Activated T-helper 17 cell treated with anti-CD3 and anti-CD28 coated beads, Interleukin-2, amount 50 U/mL, for 72 hours (primary cell): ENCODE data around the gene TSPAN5. TPM values are rescaled to one million over a fixed set of nuclear protein-coding genes. Genes with fewer than 3 reads are reported as not detected.
A peak's percentile ranks its signal among the peaks of the same experiment; 100 is the strongest.
"Not testable (repeated sequence)": the region's sequence is repeated elsewhere in the genome, so short reads cannot be mapped to it uniquely, and the experiment has no call there.

Source experiments
- ATAC-seq: fragments of 150-1000 bp; cut with Tn5 transposase; replicated peaks from 2 replicates; pipeline ENCODE4 v1.10.0; 2021; ENCODE audit warnings: mild to moderate bottlenecking, moderate library complexity
- H3K27ac Mint-ChIP-seq: one replicate; pipeline ENCODE4 v1.8.0; 2022; ENCODE audit warnings: mixed read lengths
- H3K27me3 Mint-ChIP-seq: one replicate; pipeline ENCODE4 v1.8.0; 2022; ENCODE audit warnings: mixed read lengths
- H3K36me3 Mint-ChIP-seq: one replicate; pipeline ENCODE4 v1.8.0; 2022; ENCODE audit warnings: low read depth, mild to moderate bottlenecking, mixed read lengths
- H3K4me1 Mint-ChIP-seq: one replicate; pipeline ENCODE4 v1.8.0; 2022; ENCODE audit warnings: mixed read lengths
- H3K4me3 Mint-ChIP-seq: one replicate; pipeline ENCODE4 v1.8.0; 2022; ENCODE audit warnings: mild to moderate bottlenecking, mixed read lengths
- H3K9me3 Mint-ChIP-seq: one replicate; pipeline ENCODE4 v1.8.0; 2022; ENCODE audit warnings: mixed read lengths
- total RNA-seq, 2 donors: library from RNA; stranded (reverse); gene quantifications; one replicate each; pipeline ENCODE4 v1.2.3, GENCODE V29; 2022

The TSPAN5 gene
- total RNA-seq: 10 to 100 TPM; 17.8 to 19.0 TPM

- ATAC-seq: peak; percentile 57
- H3K4me1 Mint-ChIP-seq: peaks cover 66% of the 10 kb centered on the region
- H3K9me3 Mint-ChIP-seq: no peaks in the 10 kb centered on the region
- peak within 1 kb of the TSS; percentile 87 for H3K27ac Mint-ChIP-seq
- H3K4me3 Mint-ChIP-seq: peak within 1 kb of the TSS; percentile 94
- peaks cover 16% of the 10 kb centered on the region for H3K36me3 Mint-ChIP-seq
- no peaks in the 10 kb centered on the region for H3K27me3 Mint-ChIP-seq
Measured at GRCh38 chr4:98658287-98659105, at the start of gene TSPAN5. Gene TSPAN5, minus strand, starts transcription at chr4:98658611.

GRCh38 chr4:98706935-98707334 is 48.5 kb upstream of the TSPAN5 start:
- H3K4me3 Mint-ChIP-seq: peak overlapping the region; percentile 80
- ATAC-seq: peak; percentile 54
- H3K4me1 Mint-ChIP-seq: peaks cover 23% of the 10 kb centered on the region
- peak overlapping the region; percentile 83 for H3K27ac Mint-ChIP-seq
- peaks cover 12% of the 10 kb centered on the region for H3K9me3 Mint-ChIP-seq
- no peaks in the 10 kb centered on the region for H3K27me3 Mint-ChIP-seq
- H3K36me3 Mint-ChIP-seq: no peaks in the 10 kb centered on the region

GRCh38 chr4:98706200-98706813 is 47.9 kb upstream of the TSPAN5 start:
- peak overlapping the region; percentile 83 for H3K27ac Mint-ChIP-seq
- no peaks in the 10 kb centered on the region for H3K36me3 Mint-ChIP-seq
- ATAC-seq: peak; percentile 88
- H3K4me3 Mint-ChIP-seq: peak overlapping the region; percentile 80
- H3K27me3 Mint-ChIP-seq: no peaks in the 10 kb centered on the region
- peaks cover 12% of the 10 kb centered on the region for H3K9me3 Mint-ChIP-seq
- peaks cover 23% of the 10 kb centered on the region for H3K4me1 Mint-ChIP-seq

GRCh38 chr4:98705586-98705985 is 47.2 kb upstream of the TSPAN5 start:
- ATAC-seq, H3K36me3 Mint-ChIP-seq, H3K27me3 Mint-ChIP-seq: not testable (repeated sequence)
- Mint-ChIP-seq H3K9me3 (peaks cover 12% of the 10 kb centered on the region), H3K27ac (peak overlapping the region; percentile 83), H3K4me1 (peaks cover 23% of the 10 kb centered on the region), H3K4me3 (peak overlapping the region; percentile 80)

GRCh38 chr4:98700656-98701055 is 42.2 kb upstream of the TSPAN5 start:
- ATAC-seq: no peak
- H3K36me3 Mint-ChIP-seq: no peaks in the 10 kb centered on the region
- H3K27me3 Mint-ChIP-seq: no peaks in the 10 kb centered on the region
- H3K4me1 Mint-ChIP-seq: peaks cover 9% of the 10 kb centered on the region
- peaks cover 10% of the 10 kb centered on the region for H3K9me3 Mint-ChIP-seq
- no peak overlapping the region for H3K27ac Mint-ChIP-seq
- H3K4me3 Mint-ChIP-seq: no peak overlapping the region

DNA sequence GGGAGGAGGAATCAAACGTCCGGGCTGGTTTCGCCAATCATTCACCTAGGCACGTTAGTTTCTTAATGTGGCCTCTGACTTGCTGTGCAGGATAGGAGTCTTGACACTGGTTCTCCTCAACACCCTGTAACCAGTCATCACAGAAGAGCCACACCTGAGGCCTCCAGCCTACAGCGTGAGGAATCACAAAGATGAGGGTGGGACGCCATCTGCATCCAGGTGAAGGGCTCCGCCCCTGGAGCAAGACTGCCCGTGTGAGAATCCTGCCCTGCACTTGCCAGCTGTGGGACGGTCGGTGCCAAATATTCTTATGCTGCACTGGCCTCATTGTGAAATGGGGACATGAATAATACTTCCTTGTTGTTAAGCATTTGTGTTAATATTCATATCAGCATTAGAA is 35.7 kb upstream of the TSPAN5 start:
- H3K27me3 Mint-ChIP-seq: no peaks in the 10 kb centered on the region
- H3K36me3 Mint-ChIP-seq: no peaks in the 10 kb centered on the region

GRCh38 chr4:98692411-98692810 is 34.0 kb upstream of the TSPAN5 start:
- Mint-ChIP-seq H3K36me3 (no peaks in the 10 kb centered on the region), H3K4me3 (no peak overlapping the region), H3K9me3 (no peaks in the 10 kb centered on the region), H3K27me3 (no peaks in the 10 kb centered on the region), H3K27ac (no peak overlapping the region), H3K4me1 (peaks cover 18% of the 10 kb centered on the region)
- no peak for ATAC-seq

More for the DNA sequence above, 35.7 kb upstream of the TSPAN5 start:
- Mint-ChIP-seq H3K4me1 (peaks cover 9% of the 10 kb centered on the region), H3K4me3 (no peak overlapping the region), H3K9me3 (no peaks in the 10 kb centered on the region), H3K27ac (no peak overlapping the region)
- no peak for ATAC-seq

DNA sequence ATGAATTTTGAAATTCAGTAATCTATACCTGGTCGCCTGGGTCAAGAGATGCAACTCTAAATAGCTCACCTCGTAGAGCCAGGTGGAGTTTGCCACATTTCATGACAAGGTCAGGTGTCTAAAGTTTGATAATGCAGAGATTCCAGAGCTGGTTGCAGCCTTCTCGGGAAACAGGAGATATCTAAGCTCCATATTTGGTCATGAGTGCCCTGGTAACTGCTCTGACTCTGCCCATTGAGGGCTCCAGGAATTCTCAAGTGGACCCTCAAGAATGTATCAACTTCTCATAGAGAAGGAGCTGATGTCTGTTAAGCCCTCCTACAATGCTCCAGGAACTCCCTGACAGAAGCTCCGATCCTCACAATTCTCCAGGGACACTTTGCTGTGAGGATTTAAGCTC is 33.2 kb upstream of the TSPAN5 start:
- H3K36me3 Mint-ChIP-seq: no peaks in the 10 kb centered on the region
- H3K9me3 Mint-ChIP-seq: no peaks in the 10 kb centered on the region
- H3K4me3 Mint-ChIP-seq: no peak overlapping the region
- no peak overlapping the region for H3K27ac Mint-ChIP-seq
- peaks cover 18% of the 10 kb centered on the region for H3K4me1 Mint-ChIP-seq
- no peaks in the 10 kb centered on the region for H3K27me3 Mint-ChIP-seq
- ATAC-seq: no peak

GRCh38 chr4:98689507-98690174 is 31.2 kb upstream of the TSPAN5 start:
- Mint-ChIP-seq H3K9me3 (no peaks in the 10 kb centered on the region), H3K4me3 (peak overlapping the region; percentile 61), H3K4me1 (peaks cover 18% of the 10 kb centered on the region), H3K27me3 (no peaks in the 10 kb centered on the region), H3K36me3 (no peaks in the 10 kb centered on the region), H3K27ac (peak overlapping the region; percentile 67)
- peak; percentile 44 for ATAC-seq

GRCh38 chr4:98688411-98689290 is 30.2 kb upstream of the TSPAN5 start:
- Mint-ChIP-seq H3K27me3 (no peaks in the 10 kb centered on the region), H3K36me3 (no peaks in the 10 kb centered on the region), H3K27ac (peak overlapping the region; percentile 67), H3K4me3 (peak overlapping the region; percentile 61), H3K4me1 (peaks cover 18% of the 10 kb centered on the region), H3K9me3 (no peaks in the 10 kb centered on the region)
- ATAC-seq: peak; percentile 95

- Mint-ChIP-seq H3K4me1 (peaks cover 18% of the 10 kb centered on the region), H3K4me3 (peak overlapping the region; percentile 61)
- no peak for ATAC-seq
Measured at GRCh38 chr4:98687876-98688275, 29.5 kb upstream of the TSPAN5 start.

GRCh38 chr4:98686847-98687246 is 28.4 kb upstream of the TSPAN5 start:
- Mint-ChIP-seq H3K36me3 (no peaks in the 10 kb centered on the region), H3K9me3 (no peaks in the 10 kb centered on the region), H3K4me3 (no peak overlapping the region), H3K4me1 (peaks cover 18% of the 10 kb centered on the region), H3K27ac (no peak overlapping the region), H3K27me3 (no peaks in the 10 kb centered on the region)
- no peak for ATAC-seq

More at GRCh38 chr4:98687876-98688275, 29.5 kb upstream of the TSPAN5 start:
- no peaks in the 10 kb centered on the region for H3K9me3 Mint-ChIP-seq
- no peaks in the 10 kb centered on the region for H3K36me3 Mint-ChIP-seq
- H3K27ac Mint-ChIP-seq: peak overlapping the region; percentile 67
- H3K27me3 Mint-ChIP-seq: no peaks in the 10 kb centered on the region

GRCh38 chr4:98686043-98686707 is 27.8 kb upstream of the TSPAN5 start:
- Mint-ChIP-seq H3K27ac (no peak overlapping the region), H3K27me3 (no peaks in the 10 kb centered on the region), H3K4me3 (no peak overlapping the region), H3K36me3 (no peaks in the 10 kb centered on the region), H3K4me1 (peaks cover 18% of the 10 kb centered on the region), H3K9me3 (no peaks in the 10 kb centered on the region)
- no peak for ATAC-seq
